Keratinocyte (primary cell): ENCODE data around the gene SENP5. TPM values are rescaled to one million over a fixed set of nuclear protein-coding genes. Genes with fewer than 3 reads are reported as not detected.
A peak's percentile ranks its signal among the peaks of the same experiment; 100 is the strongest.

Experiments
- DNase-seq: peaks from one replicate; pipeline ENCODE4 v3.0.0-alpha.2; 2011; ENCODE audit warnings: low read depth, missing footprints, low spot score
- FAIRE-seq: peaks from 2 replicates; lab custom pipeline; 2011; peaks lifted over from hg19 to GRCh38; lab: Jason Lieb, UNC
- H2AFZ ChIP-seq: 2 replicates; pipeline ENCODE4 v1.6.0; 2012; ENCODE audit warnings: low read length, control low read depth, inconsistent platforms; ENCODE audit not compliant: control insufficient read depth
- H3K27ac ChIP-seq: 2 replicates; pipeline ENCODE4 v1.5.1; 2011; ENCODE audit warnings: low read length; ENCODE audit not compliant: control insufficient read depth, insufficient read depth
- H3K27me3 ChIP-seq: 3 replicates; pipeline ENCODE4 v1.6.0; 2011; ENCODE audit warnings: low read length; ENCODE audit not compliant: control insufficient read depth, insufficient read depth; ENCODE audit errors: extremely low read depth
- H3K36me3 ChIP-seq, 2 experiments: 2 replicates in 1 of 2; 3 replicates in 1 of 2; pipeline ENCODE4 v1.5.1; 2011; ENCODE audit warnings: low read length in 2 of 2, mild to moderate bottlenecking in 1 of 2; ENCODE audit not compliant: control insufficient read depth in 2 of 2, insufficient read depth in 2 of 2; ENCODE audit errors: extremely low read depth in 1 of 2
- H3K4me1 ChIP-seq: 3 replicates; pipeline ENCODE4 v1.5.1; 2011; ENCODE audit warnings: low read length; ENCODE audit not compliant: control insufficient read depth, insufficient read depth; ENCODE audit errors: extremely low read depth
- H3K4me2 ChIP-seq: 3 replicates; pipeline ENCODE4 v1.6.0; 2011; ENCODE audit warnings: low read depth, low read length; ENCODE audit not compliant: control insufficient read depth, insufficient read depth; ENCODE audit errors: extremely low read depth
- H3K4me3 ChIP-seq, 3 experiments: fragments of 200-600 bp in 1 of 3; sonication (generic) in 1 of 3; 2 replicates in 2 of 3; 3 replicates in 1 of 3; pipeline ENCODE4 v1.5.1; 2011 to 2016; ENCODE audit warnings: low read length in 3 of 3, mild to moderate bottlenecking in 3 of 3, control low read depth in 2 of 3, inconsistent platforms in 1 of 3, low read depth in 1 of 3, mixed read lengths in 1 of 3, mixed run types in 1 of 3, moderate library complexity in 1 of 3; ENCODE audit not compliant: control insufficient read depth in 2 of 3, insufficient read depth in 2 of 3; ENCODE audit errors: extremely low read depth in 1 of 3
- H3K79me2 ChIP-seq: 2 replicates; pipeline ENCODE4 v1.6.0; 2012; ENCODE audit warnings: low read length; ENCODE audit not compliant: control insufficient read depth, insufficient read depth
- H3K9ac ChIP-seq: 3 replicates; pipeline ENCODE4 v1.6.0; 2011; ENCODE audit warnings: low read length; ENCODE audit not compliant: control insufficient read depth, insufficient read depth; ENCODE audit errors: extremely low read depth
- H3K9me1 ChIP-seq: 3 replicates; pipeline ENCODE4 v1.6.0; 2011; ENCODE audit warnings: low read length; ENCODE audit not compliant: control insufficient read depth, insufficient read depth; ENCODE audit errors: extremely low read depth
- H3K9me3 ChIP-seq: 2 replicates; pipeline ENCODE4 v1.5.1; 2012; ENCODE audit warnings: low read depth, low read length; ENCODE audit not compliant: control insufficient read depth
- H4K20me1 ChIP-seq: 3 replicates; pipeline ENCODE4 v1.6.0; 2011; ENCODE audit warnings: low read length; ENCODE audit not compliant: control insufficient read depth, insufficient read depth; ENCODE audit errors: extremely low read depth
- EZH2 ChIP-seq: IDR thresholded peaks from one replicate; pipeline ENCODE4 v1.6.1; 2012; ENCODE audit warnings: inconsistent platforms, mild to moderate bottlenecking, low read length, moderate library complexity
- dilution Hi-C: fragments of 300-500 bp; cut with MboI; formaldehyde crosslinking; loops from one replicate; pipeline ENCODE4 v1.7.0; 2020; ENCODE audit warnings: low sequenced_read_pairs; ENCODE audit not compliant: extremely low pct_ligation_motif_present
- polyA plus RNA-seq, 5 experiments: library from polyadenylated mRNA; depleted of rRNA in 3 of 5; stranded (reverse) in 3 of 5; stranded (forward) in 1 of 5; unstranded in 1 of 5; fragments of >200 nt; gene quantifications; 1 replicate in 1 of 5; 2 replicates in 3 of 5; 3 replicates in 1 of 5; pipeline versions ENCODE4 v1.2.1 to v1.2.3, GENCODE V29; 2011 to 2012; ENCODE audit warnings: missing spikeins in 2 of 5, low read depth in 1 of 5, low replicate concordance in 1 of 5
- TF ChIP-seq, protein P1 (sequence below), 3 experiments: IDR thresholded peaks in 1 of 3; conservative IDR thresholded peaks in 1 of 3; optimal IDR thresholded peaks in 1 of 3; 2 replicates in 2 of 3; 3 replicates in 1 of 3; pipeline versions ENCODE3 to v1.5.1; 2011; ENCODE audit warnings: low read length in 3 of 3, mild to moderate bottlenecking in 3 of 3, moderate library complexity in 2 of 3, control low read depth in 1 of 3, inconsistent platforms in 1 of 3; ENCODE audit not compliant: insufficient read depth in 2 of 3; ENCODE audit errors: extremely low read depth in 1 of 3

SENP5 gene
- polyA plus RNA-seq, 1 donor (not counting 4 experiments of a cell fraction or from before 2014, with no cell fraction given) = 16.5 TPM

DNA sequence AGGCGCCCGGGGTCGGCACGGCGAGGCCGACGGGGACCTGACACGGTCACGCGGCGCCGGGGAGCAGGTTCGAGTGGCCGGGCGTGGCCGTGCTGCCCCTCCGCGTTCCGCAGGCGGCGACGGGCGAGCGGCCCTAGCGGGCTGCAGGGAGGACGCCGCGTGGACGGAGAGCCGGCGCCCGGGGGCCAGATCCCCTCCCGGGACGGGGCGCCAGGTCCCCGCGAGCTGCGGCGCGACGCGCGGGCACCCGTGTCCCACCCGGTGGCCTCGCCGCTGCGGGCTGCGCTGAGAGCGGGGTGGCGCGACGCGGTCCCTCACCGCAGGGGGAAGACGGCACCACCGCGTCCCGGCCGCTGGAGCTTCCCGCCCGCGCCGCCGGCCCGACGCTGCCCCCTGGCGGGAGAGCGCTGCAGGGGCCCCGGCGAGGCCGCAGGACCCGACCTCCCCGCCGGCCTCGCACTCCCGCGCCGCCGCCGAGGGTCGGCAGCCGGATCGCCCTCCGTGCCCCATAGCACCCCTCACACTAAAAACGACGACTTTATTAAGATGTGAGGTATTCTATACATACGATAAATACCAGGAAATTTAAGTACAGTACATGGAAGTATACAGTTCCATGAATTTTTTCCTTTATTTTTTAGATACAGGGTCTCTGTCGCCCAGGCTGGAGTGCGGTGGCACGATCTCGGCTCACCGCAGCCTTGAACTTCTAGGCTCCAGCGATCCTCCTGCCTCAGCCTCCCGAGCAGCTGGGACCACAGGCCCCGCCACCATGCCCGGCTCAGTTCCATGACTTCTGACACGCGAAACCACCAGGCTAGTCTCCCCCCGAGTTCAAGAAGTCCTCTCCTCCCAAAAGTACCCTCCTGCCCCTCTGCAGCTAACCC lies 102.2 kb downstream of the SENP5 start:
- H3K27ac ChIP-seq = no peak overlapping the region
- H3K9me1 ChIP-seq = no peaks in the 10 kb centered on the region
- dilution Hi-C loops = no loop called here
- peak overlapping the region; percentile 87 for H3K4me2 ChIP-seq
- no peaks in the 10 kb centered on the region for H3K79me2 ChIP-seq
- no peaks in the 10 kb centered on the region for H4K20me1 ChIP-seq
- peaks cover 0 to 1% of the 10 kb centered on the region in 2 experiments for H3K36me3 ChIP-seq
- peak overlapping the region; percentile 48 to 68 (median 65) for H3K4me3 ChIP-seq
- DNase-seq = no peak
- no peaks in the 10 kb centered on the region for H3K4me1 ChIP-seq
- TF ChIP-seq, protein P1, sequence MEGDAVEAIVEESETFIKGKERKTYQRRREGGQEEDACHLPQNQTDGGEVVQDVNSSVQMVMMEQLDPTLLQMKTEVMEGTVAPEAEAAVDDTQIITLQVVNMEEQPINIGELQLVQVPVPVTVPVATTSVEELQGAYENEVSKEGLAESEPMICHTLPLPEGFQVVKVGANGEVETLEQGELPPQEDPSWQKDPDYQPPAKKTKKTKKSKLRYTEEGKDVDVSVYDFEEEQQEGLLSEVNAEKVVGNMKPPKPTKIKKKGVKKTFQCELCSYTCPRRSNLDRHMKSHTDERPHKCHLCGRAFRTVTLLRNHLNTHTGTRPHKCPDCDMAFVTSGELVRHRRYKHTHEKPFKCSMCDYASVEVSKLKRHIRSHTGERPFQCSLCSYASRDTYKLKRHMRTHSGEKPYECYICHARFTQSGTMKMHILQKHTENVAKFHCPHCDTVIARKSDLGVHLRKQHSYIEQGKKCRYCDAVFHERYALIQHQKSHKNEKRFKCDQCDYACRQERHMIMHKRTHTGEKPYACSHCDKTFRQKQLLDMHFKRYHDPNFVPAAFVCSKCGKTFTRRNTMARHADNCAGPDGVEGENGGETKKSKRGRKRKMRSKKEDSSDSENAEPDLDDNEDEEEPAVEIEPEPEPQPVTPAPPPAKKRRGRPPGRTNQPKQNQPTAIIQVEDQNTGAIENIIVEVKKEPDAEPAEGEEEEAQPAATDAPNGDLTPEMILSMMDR (optimal IDR thresholded peaks at IDR 0.05 in 1 of 3, IDR thresholded peaks at IDR 0.05 in 1 of 3, conservative IDR thresholded peaks at IDR 0.05 in 1 of 3; ENCODE audit: extremely low read depth in 1 of 3, insufficient read depth in 2 of 3, low read length in 3 of 3) = peak; percentile 33 to 80 (median 62)
- TF ChIP-seq EZH2 = no peak
- FAIRE-seq = no peak
- no peaks in the 10 kb centered on the region for H3K9me3 ChIP-seq
- peak overlapping the region; percentile 62 for H3K9ac ChIP-seq
- H2AFZ ChIP-seq = peak overlapping the region; percentile 46
- no peaks in the 10 kb centered on the region for H3K27me3 ChIP-seq

DNA sequence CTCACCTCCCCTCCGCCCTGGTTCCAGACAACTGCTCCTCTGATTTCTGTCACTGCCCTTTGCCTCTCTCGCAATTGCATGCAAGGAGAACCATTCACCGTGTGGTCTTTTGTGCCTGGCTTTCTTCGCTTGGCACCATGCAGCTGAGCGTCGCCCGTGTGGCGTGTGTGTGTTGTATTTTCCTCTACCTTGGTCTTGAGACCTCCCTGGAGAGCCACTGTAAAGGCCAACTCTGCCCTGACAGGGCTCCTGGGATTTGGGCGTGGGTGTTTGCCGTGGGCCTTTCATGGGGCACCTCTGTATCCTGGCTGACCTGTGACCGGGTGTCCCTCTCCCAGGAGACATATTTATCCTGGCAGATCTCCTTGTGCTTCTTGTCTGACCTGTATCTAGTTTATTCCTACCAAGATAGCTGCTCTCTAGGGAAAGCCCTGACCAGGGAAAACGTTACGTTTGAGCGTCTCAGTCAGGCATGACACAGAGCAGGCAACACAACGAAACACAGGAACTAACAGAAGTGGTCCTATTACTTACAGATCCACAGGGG lies 102.9 kb downstream of the SENP5 start:
- H3K4me2 ChIP-seq = no peak overlapping the region

More for the DNA sequence above, 102.9 kb downstream of the SENP5 start:
- Histone ChIP-seq H3K36me3 (peaks cover 0 to 1% of the 10 kb centered on the region in 2 experiments), H3K27ac (no peak overlapping the region), H3K4me1 (no peaks in the 10 kb centered on the region), H3K9me1 (no peaks in the 10 kb centered on the region), H3K9me3 (no peaks in the 10 kb centered on the region), H3K9ac (no peak overlapping the region), H3K27me3 (no peaks in the 10 kb centered on the region), H4K20me1 (no peaks in the 10 kb centered on the region), H2AFZ (no peak overlapping the region), H3K4me3 (no peak overlapping the region), H3K79me2 (no peaks in the 10 kb centered on the region)
- no peak for FAIRE-seq
- dilution Hi-C loops = no loop called here
- DNase-seq = no peak
- TF ChIP-seq, protein P1 (optimal IDR thresholded peaks at IDR 0.05 in 1 of 3, IDR thresholded peaks at IDR 0.05 in 1 of 3, conservative IDR thresholded peaks at IDR 0.05 in 1 of 3; ENCODE audit: extremely low read depth in 1 of 3, insufficient read depth in 2 of 3, low read length in 3 of 3) = no peak
- TF ChIP-seq EZH2 = peak; percentile 35
